Coronary artery (tissue), 2 donors: Measurements from ENCODE around the gene C9orf85.
"Not testable (repeated sequence)": the region's sequence is repeated elsewhere in the genome, so short reads cannot be mapped to it uniquely, and the experiment has no call there.

Source experiments
- DNase-seq: peaks from one replicate; pipeline ENCODE4 v3.0.0-alpha.2; 2017; ENCODE audit warnings: low spot score
- H3K27ac ChIP-seq, 2 donors: fragments of 200-600 bp; sonication (generic); one replicate each; pipeline ENCODE4 v1.5.1; 2016 to 2019
- H3K4me3 ChIP-seq: fragments of 200-600 bp; sonication (generic); 2 replicates; pipeline ENCODE4 v1.5.1; 2016; ENCODE audit warnings: mild to moderate bottlenecking, moderate library complexity
- TF ChIP-seq, protein P1 (sequence below): fragments of 200-600 bp; sonication (generic); IDR thresholded peaks from one replicate; pipeline ENCODE4 v1.5.1; 2019; ENCODE audit warnings: antibody characterized with exemption

Gene C9orf85

DNA sequence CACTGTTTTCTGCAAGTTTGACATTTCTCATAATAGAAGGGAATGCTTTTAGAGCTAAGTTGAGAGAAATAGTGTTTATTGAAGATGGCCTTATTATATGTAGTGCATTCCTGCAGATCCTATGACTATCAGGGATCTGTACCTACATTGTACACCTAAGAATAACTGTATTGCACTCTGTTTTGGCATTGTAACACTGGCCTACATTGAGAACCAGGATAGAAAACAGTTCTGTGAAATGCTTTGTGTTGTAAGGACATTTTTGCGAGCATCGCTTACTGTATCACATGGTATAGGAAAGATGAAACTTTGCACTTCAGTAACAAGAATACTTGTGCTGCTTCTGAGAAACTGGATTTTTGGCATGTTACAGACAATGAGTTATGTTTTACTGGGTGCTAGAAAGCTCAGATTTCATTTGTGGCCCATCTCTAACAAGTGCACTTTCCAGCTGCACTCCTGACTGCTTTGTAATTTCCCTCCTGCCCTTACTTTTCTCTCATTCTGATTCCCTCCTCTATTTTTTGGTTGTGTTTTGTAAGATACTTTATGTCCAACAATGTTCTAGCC lies 30.6 kb downstream of the C9orf85 start:
- TF ChIP-seq, protein P1, sequence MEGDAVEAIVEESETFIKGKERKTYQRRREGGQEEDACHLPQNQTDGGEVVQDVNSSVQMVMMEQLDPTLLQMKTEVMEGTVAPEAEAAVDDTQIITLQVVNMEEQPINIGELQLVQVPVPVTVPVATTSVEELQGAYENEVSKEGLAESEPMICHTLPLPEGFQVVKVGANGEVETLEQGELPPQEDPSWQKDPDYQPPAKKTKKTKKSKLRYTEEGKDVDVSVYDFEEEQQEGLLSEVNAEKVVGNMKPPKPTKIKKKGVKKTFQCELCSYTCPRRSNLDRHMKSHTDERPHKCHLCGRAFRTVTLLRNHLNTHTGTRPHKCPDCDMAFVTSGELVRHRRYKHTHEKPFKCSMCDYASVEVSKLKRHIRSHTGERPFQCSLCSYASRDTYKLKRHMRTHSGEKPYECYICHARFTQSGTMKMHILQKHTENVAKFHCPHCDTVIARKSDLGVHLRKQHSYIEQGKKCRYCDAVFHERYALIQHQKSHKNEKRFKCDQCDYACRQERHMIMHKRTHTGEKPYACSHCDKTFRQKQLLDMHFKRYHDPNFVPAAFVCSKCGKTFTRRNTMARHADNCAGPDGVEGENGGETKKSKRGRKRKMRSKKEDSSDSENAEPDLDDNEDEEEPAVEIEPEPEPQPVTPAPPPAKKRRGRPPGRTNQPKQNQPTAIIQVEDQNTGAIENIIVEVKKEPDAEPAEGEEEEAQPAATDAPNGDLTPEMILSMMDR = no peak
- Histone ChIP-seq H3K27ac (no peak overlapping the region), H3K4me3 (no peak overlapping the region)
- no peak for DNase-seq

- DNase-seq = no peak
Observed at GRCh38 chr9:71944754-71945375, 33.4 kb downstream of the C9orf85 start.

DNA sequence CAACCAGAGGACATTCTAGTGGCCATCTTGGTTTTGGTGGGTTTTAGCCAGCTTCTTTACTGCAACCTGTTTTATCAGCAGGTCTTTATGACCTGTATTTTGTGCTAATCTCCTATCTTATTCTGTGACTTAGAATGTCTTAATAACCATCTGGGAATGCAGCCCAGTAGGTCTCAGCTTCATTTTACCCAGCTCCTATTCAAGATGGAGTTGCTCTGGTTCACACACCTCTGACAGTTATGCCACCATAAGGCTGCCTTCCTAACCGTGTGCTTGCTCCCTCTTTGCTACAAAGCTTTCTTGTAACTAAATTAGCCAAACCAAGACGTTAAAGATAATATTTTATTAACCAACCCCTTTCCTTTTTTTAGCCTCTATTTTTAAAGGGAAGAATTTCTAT lies 43.2 kb downstream of the C9orf85 start:
- not testable (repeated sequence) for H3K27ac ChIP-seq, H3K4me3 ChIP-seq, DNase-seq

More at GRCh38 chr9:71944754-71945375, 33.4 kb downstream of the C9orf85 start:
- Histone ChIP-seq H3K4me3 (no peak overlapping the region), H3K27ac (no peak overlapping the region)
- TF ChIP-seq, protein P1 = no peak

- Histone ChIP-seq H3K4me3 (no peak overlapping the region), H3K27ac (no peak overlapping the region)
- TF ChIP-seq, protein P1 = no peak
- DNase-seq = no peak
Observed at GRCh38 chr9:71955300-71955915, 44.0 kb downstream of the C9orf85 start.

- TF ChIP-seq, protein P1 = no peak
- DNase-seq = no peak
- Histone ChIP-seq H3K27ac (no peak overlapping the region), H3K4me3 (no peak overlapping the region)
Observed at GRCh38 chr9:71962328-71962727, 50.9 kb downstream of the C9orf85 start.

- DNase-seq, H3K4me3 ChIP-seq, H3K27ac ChIP-seq: not testable (repeated sequence)
Observed at GRCh38 chr9:71963471-71963996, 52.1 kb downstream of the C9orf85 start.

DNA sequence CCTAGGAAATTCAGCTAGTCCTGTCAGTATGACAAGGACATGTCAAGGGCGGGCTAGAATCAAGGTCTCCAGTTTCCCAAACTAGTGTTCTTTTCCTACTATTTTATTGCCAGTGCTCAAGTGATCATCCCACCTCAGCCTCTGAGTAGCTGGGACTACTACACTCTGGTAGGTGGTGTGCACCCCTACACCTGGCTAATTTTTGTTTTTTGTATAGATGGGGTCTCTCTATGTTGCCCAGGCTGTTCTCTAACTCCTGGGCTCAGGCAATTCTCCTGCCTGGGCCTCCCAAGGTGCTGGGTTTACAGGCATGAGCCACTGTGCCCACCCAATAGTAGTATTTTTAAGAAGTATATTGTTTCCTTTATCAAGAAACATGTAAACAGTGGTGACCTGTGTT lies 54.0 kb downstream of the C9orf85 start:
- DNase-seq = no peak
- TF ChIP-seq, protein P1 = no peak
- Histone ChIP-seq H3K27ac (no peak overlapping the region), H3K4me3 (no peak overlapping the region)

- Histone ChIP-seq H3K4me3 (no peak overlapping the region), H3K27ac (no peak overlapping the region)
- no peak for DNase-seq
- TF ChIP-seq, protein P1 = no peak
Observed at GRCh38 chr9:71966601-71967000, 55.2 kb downstream of the C9orf85 start.
